Ecto neural progenitor cell (in vitro differentiated cells): ENCODE results near the gene TMEM271.
"Not testable (repeated sequence)": the region's sequence is repeated elsewhere in the genome, so short reads cannot be mapped to it uniquely, and the experiment has no call there.

ENCODE experiments used
- DNase-seq: peaks from one replicate; pipeline ENCODE4 v3.0.0-alpha.2; 2018; ENCODE audit warnings: low spot score

TMEM271 gene

GRCh38 chr4:578451-579443 lies 2.7 kb upstream of the TMEM271 start:
- DNase-seq, result peak; percentile 45

GRCh38 chr4:577499-578450 lies 1.7 kb upstream of the TMEM271 start:
- peak; percentile 66 for DNase-seq

GRCh38 chr4:576991-577498 lies 950 bp upstream of the TMEM271 start:
- peak; percentile 43 for DNase-seq

GRCh38 chr4:575281-576141 lies 584 bp downstream of the TMEM271 start:
- DNase-seq, result peak; percentile 82

DNA sequence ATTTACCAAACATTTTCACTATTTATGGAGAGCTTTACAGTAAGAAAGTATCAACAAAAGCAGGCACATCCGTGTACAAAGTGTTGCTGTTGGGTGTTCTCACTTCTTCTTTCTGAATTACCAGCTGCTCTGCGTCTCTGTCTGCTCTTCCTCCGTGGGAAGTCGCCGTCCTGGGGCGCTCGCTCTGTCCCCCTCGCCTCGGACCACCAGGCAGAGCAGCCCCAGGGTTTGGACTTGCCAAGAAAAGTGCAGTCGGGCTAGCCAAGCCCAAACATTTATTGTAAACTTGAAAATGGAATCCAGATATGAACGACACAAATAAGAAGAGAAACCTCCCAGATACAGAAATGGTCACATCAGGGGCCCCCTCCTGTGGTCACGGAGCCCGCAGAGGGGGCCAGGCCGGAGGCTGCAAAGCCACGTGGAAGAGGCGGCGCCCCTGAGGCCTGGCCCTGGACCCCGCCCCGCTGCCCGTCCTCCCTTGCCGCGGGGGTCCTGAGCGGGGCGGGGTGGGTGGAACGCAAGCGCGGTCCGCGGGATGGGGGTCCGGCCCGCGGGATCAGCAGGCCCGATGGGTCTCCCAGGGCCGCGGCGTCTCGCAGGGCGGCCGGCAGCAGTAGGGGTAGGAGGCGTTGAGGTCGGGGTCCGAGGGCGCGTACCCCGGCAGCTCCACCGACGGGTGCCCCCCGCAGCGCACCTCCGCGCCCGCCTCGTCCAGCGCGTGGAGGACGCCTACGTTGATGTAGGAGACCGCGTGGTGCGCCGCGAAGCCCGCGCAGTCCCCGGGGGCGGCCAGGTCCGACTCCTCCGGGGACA lies 1.5 kb downstream of the TMEM271 start:
- peak; percentile 55 for DNase-seq

DNA sequence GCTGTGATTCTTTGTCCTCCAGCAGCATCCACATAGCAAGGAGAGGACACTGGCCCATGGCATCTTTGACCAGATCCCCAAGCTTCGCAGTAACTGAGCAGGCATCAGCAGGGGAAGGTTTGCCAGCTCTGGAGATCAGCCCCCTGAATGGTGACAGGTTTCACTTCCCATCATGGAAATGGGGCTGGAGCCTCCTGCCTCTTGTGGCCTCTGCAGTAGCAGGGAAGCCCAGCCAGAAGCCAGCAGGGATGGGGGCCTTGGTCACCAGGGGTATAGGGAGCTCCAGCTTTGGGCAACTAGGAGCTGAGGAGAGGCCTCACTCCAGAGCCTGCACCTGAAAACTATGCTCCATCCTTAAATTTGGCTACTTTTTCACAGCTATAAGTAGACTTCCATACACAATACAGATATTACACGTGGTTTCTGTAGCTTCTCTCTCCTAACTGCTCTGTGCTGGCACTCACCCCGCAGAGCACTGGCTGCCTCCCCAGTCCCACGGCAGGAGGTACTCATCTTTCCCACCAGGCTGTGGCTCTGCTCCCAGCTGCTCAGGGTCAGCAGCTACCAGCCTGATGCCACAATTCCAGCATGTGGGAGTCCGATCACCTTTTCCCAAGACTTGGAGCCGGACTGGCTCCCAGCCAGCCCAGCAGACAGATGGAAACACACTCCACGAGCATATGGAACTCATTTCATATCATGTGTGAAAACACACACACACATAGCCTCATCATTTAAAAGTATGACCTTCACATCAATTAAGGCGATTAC lies 2.8 kb downstream of the TMEM271 start:
- no peak for DNase-seq

DNA sequence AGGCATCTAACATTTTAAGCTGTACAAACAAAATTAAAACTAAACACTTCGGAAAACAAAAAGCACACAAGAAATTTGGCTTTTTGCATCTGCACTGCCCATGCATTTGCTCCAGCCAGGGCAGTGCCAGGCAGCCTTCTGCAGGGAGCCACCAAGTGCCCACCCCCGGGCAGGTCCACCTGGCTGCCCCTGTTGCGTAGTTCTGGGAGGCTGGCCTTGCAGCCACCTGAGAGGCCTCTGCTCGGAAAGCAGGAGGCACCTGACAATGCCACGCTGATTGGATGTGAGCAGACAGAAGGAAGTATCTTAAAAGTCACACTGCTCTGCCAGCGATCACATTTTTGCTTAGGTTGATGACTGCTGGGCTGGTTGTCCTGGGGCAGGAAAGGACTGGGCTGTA lies 3.5 kb downstream of the TMEM271 start:
- DNase-seq, result no peak

- no peak for DNase-seq
These were observed 4.1 kb downstream of the TMEM271 start for GRCh38 chr4:571838-572572.

- no peak for DNase-seq
These were observed 5.3 kb downstream of the TMEM271 start for GRCh38 chr4:570754-571153.

DNA sequence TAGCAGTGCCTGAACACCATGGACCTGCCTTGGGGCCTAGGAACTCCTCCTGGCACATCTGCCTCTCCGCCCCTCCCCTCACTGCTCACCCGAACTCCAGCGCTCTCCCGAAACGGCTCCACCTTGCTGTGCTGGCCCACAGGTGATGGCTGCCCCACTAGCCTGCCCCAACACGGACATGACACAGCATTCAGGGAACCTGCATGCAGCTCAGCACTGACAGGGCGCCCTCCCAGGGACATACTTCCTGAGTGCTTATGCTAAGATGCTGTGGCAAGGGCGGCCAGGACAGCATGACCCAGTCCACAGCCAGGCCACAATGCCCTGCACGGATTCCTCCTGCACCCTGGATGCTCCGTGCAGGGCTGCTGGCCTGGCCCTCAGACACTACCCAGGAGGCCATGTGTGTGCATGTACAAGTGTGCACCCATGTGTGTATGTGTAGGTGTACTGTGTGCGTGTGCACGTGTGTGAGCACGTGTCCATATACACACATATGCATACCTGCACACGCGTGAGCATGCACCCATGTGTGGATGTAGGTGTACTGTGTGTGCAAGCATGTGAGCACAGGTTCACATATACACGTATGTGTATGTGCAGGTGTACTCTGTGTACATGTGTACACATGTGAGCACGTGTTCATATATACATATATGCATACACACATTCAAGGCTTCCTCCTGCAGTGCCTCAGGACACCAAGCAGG lies 6.0 kb downstream of the TMEM271 start:
- peak; percentile 37 for DNase-seq

GRCh38 chr4:568962-569361 lies 7.1 kb downstream of the TMEM271 start:
- DNase-seq, result no peak

GRCh38 chr4:568351-568652 lies 7.8 kb downstream of the TMEM271 start:
- DNase-seq, result no peak

GRCh38 chr4:567457-568350 lies 8.4 kb downstream of the TMEM271 start:
- DNase-seq, result no peak

GRCh38 chr4:566508-567295 lies 9.4 kb downstream of the TMEM271 start:
- no peak for DNase-seq

- DNase-seq, result no peak
These were observed 10.1 kb downstream of the TMEM271 start for GRCh38 chr4:566035-566434.

DNA sequence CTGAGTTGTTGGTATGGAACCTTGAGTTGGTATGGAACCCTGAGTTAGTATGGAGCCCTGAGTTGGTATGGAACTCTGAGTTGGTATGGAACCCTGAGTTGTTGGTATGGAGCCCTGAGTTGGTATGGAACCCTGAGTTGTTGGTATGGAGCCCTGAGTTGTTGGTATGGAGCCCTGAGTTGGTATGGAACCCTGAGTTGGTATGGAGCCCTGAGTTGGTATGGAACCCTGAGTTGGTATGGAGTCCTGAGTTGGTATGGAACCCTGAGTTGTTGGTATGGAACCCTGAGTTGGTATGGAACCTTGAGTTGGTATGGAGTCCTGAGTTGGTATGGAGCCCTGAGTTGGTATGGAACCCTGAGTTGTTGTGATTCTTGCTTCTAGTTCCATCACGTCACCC lies 10.5 kb downstream of the TMEM271 start:
- not testable (repeated sequence) for DNase-seq

DNA sequence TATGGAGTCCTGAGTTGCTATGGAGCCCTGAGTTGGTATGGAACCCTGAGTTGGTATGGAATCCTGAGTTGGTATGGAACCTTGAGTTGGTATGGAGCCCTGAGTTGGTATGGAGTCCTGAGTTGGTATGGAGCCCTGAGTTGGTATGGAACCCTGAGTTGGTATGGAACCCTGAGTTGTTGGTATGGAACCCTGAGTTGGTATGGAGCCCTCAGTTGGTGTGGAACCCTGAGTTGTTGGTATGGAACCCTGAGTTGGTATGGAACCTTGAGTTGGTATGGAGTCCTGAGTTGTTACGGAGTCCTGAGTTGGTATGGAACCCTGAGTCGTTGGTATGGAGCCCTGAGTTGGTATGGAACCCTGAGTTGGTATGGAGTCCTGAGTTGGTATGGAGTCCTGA lies 13.6 kb downstream of the TMEM271 start:
- not testable (repeated sequence) for DNase-seq
